Retina (tissue), 1 donor: ENCODE measurements around the gene IQCK.

Experiments
- DNase-seq: peaks from one replicate; pipeline ENCODE4 v3.0.0-alpha.2; 2016

Gene IQCK

DNA sequence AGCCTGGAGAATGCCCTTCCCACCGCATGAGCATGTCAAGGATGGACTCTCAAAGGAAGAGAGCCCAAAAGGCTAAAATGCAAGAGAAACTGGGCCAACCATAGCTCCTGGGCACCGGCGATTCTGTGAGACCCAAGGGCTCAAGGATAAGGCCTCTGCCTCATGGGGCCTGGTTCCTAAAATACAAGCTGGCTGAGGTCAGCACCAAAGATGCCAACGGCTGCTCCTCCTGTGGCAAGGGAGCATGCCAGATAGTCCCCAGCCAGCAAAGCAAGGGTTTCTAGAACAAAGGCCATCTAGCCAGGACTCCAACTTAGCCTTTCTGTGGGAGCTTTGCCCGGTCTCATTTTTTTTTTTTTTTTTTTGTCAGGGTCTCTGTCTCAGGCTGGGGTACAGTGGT is 146.5 kb downstream of the IQCK start:
- no peak for DNase-seq

DNA sequence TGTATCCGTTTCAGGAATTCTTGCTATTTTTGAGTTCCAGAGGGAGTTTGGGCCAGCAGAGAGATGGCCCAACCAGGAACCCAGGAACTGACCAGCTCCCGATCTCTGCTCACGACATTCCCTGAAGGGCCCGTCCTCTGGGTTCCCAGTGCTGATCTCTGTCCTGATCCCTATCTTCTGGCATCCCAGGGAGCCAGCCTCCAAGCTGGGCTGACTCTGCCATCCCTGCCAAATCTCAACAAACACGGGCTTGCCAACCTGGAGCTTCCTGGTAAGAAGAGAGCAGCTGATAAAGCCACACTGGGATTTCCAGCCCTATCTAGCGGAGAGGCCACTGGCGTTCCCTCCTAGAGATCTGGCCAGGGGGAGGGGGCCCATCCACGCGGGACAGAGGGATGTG is 150.3 kb downstream of the IQCK start:
- no peak for DNase-seq

DNA sequence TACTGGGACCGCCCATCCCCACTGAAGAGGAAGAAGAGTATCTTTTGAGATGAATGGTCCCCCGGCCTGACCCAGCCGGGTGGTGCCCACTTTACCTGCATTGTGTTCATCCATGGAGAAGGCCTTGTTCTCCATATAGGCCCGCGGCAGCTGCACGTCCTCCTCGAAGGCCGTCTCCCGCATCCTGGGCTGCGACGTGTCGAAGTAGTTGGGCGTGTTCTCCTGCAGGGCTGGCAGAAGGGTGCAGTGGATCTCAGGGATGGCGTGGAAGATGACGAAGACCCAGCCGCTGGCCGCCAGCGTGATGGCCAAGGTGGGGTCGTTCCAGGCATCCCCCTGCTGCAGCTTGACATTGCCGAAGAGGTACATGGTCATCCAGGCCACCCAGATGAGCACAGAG is 153.7 kb downstream of the IQCK start:
- DNase-seq, result no peak

DNA sequence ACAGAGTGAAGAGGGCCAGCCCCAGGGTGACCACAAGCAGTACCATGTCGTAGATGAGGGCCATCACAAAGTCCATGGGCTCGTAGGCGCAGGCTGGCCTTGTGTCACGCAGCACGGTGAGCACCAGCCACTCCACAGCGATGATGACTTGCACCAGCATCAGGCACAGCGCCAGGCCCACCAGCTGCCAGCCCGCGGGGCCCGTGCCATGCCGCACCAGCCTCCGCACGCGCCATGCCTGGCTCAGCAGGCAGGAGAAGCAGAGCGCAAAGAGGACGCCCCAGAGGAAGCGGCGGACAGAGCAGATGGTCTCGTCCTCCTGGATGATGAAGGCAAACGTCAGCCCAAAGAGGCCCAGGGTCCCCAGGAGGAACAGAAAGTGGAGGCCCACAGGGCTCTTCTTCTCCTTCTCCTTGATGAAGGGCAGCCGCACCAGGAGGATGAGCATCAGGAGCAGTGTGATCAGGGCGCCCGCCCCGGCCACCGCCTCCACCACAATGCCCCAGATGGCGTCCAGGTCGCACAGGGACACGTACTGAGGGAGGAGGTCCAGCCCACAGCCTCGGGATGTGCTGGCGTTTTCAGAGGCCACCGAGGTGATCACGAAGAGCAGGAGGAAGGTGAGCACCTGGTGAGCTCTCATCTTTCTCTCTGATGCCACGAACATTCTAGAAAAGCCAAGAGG is 154.2 kb downstream of the IQCK start:
- DNase-seq, result no peak

DNA sequence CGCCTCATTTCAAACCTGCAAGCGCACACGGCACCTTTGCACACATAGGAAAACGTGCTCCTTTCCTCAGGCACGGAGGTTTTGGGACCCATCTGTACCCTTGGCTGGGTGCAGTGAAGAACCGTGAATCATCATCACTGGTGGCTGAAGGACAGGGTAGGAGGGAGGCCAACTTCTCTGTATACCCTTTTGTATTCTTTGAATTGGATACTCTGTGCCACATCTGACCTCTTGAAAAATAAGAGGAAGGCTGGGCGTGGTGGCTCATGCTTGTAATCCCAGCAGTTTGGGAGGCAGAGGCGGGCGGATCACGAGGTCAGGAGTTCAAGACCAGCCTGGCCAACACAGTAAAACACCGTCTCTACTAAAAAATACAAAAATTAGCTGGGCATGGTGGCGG is 154.9 kb downstream of the IQCK start:
- no peak for DNase-seq

DNA sequence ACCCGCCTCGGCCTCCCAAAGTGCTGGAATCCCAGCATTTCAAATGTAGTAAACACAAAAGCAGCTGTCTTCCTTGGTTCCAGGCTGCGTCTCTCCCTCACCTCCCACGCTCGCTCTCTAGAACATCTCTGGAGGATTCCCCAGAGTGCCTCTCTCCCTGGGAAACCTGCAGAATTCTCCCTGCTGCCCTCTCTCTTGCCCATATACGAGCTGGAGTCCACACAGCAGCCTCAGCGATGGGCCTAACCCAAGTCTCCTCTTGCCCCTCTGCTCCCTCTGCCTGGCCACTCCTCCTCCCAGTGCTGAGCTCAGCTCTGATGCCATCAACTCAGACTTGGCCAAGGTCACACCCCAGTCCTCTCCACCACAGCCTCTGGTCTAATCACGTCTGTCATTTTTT is 156.0 kb downstream of the IQCK start:
- no peak for DNase-seq

DNA sequence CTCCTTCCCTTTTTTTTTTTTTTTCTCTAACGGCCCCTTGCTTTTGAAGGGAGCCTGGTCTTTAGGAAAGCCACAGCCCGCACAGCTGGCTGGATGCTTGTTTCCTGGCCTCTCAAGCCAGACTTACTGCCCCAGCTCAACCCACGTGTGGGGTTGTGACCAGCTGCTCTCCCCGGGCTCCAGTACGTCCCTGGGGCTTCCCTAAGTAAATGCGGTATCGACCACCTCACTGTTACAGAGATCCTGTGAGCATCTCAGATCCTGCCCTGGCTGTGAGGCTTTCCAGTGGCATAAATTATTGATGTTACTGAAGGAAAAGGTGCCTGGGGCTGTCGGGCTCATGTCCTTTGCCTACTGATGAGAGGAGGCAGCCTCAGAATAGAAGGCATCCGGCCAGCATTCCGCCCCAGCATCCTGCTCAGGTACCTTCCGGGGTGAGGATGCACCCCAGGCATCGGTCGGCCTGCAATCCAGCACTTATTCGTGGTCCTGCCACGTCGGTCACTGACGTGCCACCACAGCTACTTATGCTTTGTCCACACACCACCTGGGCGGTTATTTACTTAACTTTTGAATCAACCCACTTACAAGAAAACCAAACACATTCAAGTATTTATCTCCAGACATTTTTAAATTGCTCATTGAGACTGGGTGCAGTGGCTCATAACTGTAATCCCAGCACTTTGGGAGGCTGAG is 156.9 kb downstream of the IQCK start:
- peak; percentile 74 for DNase-seq

DNA sequence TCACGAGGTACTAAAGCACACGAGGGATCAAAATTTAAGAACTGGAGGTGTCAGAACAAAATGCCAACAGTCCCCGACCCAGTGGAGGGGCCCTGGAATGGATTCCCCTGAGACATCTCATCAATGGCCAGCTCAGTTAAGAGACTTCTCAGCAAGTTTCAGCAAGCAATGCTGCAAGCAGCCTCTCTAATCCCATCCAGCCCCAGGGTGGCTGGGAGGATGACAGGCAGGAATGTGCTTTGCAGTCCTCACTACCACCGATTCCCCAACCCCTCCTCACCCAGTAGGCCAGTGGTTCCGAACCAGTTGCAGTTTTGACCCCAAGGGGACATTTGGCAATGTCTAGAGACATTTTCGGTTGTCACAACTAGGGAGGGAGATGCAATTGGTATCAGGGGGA is 157.8 kb downstream of the IQCK start:
- DNase-seq, result no peak

DNA sequence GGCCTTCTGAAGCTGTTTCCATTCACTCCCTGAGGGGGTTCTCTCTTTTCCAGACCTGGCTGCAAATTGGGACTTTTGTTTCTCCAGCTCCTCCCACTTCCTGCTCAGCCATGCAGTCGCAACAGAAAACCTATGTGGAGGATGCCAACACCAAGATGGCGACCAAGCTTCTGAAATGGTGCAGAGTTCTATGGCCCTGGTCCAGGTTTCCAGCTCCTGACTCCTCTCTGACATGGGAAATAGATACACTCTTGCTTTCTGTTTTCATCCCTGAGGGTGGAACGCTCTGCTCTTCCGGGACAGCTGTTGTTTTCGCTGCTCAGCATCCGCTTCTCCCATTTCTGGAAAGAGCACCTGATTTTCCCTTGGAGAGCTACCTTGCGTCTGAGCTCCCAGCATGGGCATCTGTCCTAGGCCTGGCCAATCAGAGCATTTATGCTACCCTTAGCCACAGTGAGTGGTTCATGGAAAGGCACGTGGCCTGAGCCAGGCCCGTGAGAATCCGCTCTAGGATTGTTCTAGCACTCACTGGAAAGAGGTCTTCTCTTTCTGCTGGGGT is 158.5 kb downstream of the IQCK start:
- no peak for DNase-seq

DNA sequence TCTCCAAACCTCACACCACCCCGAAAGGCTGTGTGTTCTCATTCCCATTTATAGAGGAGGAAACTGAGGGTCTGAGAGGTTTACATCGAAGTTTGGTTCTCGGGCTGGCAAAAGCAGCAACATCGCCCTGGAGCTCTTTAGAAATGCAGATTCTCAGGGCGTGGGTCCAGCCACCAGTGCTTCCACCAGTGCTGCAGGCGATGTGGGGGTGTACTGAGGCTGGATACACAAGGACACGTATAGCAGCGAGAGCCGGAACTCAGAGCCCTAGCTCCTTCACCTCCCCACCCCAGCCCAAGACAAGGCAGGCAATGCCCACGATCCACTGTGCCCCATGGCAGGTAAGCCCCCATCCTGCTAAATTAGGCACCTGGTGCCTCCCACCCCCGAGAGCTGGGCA is 160.7 kb downstream of the IQCK start:
- DNase-seq, result no peak

DNA sequence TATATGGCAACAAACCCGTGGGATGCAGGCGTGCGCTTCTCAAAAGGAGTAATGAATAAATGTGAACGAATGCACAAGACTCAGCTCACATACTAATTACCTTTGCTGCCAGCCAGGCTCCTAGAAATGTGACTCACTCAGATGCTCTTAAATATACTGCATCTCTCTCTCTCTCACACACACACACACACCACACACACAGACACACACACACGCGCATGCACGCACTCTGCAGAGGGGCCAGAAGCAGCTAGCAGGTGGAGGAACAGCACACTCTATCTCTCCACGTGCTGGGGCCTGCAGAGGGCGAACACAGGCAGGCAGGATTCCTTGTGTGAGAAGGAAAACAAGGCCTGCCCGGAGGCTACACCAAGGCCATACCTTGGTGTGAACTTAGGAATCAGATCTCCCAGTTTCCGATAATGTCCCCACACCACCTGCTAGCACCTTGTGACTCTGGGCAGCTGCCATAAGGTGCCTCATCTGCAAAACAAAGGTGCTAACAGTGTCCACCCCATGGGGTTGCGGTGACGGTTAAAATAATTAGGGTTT is 161.2 kb downstream of the IQCK start:
- DNase-seq, result no peak

DNA sequence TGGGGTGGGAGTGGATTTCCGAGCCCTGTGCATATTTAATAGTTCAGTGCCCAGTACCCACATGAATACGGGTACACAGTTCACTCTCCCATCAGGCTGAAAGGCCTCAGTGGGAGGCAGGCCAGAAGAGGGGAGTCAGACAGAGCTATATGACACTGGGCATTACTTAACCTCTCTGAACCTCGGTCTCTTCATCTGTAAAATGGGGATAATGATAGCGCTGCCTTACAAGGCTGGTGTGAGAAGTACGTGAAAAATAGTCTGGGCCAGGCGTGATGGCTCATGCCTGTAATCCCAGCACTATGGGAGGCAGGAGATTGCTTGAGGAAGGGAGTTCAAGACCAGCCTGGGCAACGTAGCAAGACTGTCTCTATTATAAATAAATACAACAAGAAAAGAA is 163.0 kb downstream of the IQCK start:
- DNase-seq, result no peak

DNA sequence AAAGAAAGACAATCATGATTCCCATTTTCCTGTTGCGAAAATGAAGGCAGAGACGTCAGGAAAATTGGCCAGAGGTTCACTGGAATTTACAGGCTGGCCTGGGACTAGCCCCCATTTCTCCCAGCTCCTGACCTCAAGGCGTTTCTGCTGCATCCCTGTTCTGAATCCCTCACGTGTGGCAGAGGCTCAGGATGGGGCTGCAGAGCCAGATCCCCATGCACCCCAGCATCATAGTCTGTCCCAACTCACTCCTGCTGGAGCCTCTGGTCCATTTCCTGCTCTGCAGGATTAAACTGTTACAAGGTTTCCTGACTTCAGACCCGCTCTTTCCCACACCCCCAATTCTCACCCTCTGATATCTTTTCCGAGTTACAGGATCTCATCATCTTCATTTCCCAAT is 163.7 kb downstream of the IQCK start:
- no peak for DNase-seq

DNA sequence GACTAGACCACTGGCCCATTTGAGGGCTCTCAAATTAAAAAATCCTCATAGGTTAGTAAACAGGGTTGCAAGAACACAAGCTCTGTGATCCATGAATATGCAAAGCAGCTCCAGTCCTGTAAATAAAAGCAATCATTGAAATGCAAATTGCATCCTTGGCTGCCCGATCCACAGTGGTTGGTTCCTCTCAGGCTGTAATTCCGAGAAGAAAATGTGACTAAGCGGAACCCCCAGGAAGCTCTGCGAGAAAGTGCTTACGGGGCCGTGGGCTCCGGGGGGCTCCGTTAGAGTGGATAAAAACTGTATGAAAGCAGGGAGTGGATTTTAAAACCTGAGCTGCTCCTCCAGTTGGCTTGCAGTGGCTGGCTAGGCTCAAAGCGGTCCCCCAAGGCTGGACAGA is 164.1 kb downstream of the IQCK start:
- DNase-seq, result no peak

DNA sequence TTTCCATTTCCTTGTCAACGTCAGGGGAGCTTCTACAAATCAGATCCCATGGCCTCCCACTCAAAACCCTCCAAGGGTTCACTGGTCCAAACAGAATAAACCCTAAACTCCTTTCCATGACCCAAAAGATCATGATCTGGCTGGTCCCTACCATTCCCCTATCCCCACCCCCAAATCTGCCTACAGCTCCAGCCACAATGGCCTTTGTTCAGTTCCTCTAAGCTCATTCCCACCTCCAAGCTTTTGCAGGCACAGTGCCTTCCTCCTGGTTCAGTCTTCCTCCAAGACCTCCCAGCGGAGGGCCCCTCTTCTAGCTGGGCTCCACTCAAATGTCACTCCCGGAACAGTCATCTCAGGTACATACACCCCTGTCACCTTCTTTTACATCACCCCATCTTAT is 164.6 kb downstream of the IQCK start:
- DNase-seq, result peak; percentile 61

DNA sequence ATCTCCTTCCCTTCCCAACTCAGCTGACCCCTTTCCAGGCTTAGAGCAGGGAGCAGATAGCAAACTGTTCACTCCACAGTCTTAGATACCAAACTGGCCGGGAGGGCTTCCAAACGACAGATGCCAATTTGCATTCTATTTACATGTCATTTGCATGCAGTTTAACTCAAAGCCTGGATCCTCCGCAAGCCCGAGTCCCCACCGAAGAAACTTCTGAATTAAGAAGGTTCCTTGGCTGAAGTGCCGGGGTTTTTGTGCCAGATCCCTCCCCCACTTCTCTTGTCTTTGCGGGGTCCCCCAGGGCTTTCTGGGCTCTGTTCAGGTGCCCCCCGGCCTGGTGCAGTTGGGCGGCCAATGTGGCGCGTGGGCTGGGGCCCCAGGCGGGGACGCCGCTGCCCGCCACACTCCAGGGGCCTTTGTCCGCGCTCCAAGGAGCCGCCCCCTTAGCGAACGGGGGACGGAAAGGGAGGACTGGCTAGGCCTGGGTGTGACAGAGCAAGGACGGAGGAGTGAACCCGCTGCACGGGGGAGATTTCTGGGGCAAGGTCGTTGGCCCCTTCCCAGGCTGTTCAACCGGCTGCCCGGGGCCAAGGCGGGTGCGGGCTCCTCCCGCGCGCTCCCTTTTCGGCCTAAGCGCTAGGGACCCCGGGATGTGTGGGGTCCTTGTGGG is 165.4 kb downstream of the IQCK start:
- DNase-seq, result peak; percentile 88

DNA sequence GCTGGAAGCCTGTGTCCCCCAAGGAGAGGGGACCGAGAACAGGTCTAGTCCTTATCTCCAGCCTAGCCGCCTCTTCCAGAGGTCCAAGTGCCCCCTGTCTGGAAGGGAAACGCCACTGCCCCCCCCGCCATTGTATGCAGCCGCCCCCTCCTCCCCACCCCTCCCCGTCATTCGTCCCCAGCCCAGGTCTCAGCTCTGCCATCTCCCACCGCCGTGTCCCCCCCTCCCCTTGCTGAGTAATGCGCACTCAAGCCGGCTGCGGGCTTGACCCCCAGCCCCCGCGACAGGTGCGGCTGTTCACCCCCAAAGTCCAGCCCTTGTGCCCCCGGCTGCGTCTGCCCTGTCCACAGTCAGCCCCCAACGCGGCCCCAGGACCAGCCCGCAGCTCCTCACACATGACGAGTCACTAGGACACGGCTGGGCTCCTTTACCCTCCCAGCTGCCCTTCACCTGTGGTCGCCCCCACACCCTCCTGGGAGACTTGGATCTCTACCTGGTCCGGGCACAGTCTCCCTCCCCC is 166.0 kb downstream of the IQCK start:
- DNase-seq, result no peak

DNA sequence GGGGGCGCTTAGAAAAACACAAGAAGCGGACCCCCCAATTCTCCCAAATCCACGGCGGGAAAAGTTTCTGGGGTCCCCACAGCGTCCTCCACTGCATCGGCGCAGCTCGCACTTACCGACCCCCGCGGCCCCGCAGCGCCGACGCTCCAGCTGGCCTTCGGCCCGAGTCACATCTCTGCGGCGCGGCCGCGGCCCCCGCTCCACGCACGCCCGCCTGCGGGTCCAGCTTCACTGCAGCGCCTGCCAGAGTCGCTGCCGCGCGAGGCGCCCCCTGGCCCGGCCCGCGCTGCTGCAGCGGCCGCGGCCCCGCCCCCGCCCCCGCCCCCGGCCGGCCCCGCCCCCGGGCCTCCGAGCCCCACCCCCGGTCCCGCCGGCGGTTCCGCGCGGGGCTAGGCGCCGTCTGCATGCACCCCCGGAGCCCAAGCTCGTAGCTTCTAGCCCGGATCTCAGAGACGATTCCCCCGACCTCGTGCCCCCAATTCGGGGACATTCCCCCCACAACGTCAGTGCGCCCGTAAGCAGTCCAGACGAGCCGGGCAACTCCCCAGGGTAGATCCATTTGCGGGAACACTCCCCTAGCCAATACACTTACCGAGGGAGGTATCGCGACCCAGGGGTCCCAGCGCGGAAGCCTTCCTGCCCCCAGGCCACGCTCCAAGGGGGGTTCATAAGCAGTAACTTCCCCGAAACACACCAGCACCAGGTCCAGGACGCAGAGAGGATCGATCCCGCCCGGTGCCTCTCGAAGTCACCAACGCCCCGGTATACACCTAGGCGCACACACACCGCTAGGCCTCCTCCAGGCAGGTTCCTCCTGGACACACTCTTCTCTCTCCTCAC is 166.8 kb downstream of the IQCK start, which contains the start of gene GPRC5B:
TSS of gene GPRC5B (minus strand) at position 238 of the 840 bp plus-strand sequence. CDS start 12,003 bp downstream, outside the sequence.
- peak; percentile 69 for DNase-seq

DNA sequence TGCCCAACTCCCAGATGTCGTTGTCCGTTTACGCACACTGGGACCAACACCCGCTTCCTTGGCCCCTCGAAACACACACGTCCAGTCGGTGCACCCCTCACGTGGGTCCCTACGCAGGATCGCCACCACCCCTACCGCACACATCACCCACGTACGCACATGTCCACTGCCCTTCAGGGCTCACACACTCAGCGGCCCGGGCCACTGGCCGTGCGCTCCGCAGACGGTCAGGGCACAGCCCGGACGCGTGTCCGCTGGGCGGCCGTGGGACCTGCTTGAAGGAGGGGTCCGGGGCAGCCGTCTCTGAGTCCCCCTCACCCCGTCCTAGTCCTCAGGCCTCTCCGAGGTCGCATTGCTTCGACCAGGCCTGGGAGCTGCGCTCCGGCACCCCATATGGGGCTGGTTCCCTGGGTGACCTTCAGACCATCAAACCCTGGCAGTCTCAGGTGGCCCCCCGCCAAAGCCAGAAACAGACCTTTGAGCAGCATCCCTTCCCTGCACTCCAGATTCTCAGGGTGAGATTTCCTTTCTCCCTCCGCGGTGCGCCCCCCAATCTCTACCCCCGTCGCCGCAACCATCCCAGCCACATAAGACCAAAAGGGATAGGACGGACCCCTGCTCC is 167.5 kb downstream of the IQCK start:
- DNase-seq, result peak; percentile 81

DNA sequence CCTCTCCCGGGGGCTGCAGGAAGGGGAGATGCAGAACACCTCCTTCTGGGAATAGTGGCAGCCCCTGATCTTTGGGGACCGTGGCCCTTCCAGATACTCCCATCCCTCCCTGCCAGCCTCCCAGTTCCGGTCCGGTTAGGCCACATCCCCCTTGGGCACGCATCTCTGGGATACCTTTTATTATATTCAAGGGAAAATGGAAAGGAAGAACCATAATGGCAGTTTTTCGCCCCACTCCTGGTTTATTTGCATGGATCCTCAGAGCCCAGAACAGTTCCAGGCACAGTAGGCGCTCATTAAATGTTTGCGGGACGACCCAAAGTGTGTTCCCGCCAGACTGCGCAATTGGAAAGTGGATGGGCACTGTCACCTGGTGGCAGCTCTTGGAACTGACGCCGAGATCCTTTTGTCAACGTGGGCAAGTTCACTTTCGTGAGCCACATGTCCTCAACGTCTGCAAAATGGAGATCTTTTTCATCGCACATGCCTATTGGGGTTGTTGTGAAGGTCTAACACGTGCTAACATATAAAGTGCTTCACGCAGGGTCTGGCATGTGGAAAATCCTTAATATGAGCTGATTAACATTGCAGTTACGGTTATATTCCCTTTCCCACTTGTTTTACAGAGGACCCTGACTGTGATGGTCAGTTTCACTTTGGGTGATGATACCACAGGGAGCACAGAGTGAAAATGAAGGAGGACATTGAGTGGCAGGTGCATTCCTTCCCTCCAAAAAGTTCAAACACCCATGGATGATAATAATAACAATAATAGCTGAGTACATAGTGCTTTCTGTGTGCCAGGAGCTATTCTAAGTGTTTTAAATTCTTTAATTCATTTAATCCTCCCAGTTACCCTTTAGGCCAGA is 168.2 kb downstream of the IQCK start:
- DNase-seq, result peak; percentile 90

DNA sequence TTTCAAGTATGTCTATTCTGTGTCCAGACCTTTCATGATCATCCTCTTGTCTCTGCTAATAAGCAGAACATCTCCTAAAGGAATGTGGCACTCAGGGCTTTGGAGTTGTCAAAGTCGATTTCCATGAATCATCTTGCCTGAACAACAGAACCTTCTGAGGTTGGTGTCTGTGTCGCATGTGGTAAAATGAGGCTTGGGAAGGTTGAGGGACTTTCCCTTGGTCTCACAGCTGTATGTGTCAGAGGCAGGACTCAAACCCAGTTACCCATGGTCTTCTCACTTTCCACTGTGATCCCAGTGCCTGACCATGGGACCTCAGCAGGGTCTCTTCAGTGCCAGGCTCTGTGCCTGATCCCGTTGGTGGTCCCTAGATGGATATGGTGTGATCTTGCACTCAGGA is 170.8 kb downstream of the IQCK start:
- no peak for DNase-seq
